ENCODE measurements around the gene LONP1.

LONP1 gene

GRCh38 chr19:5646703-5647102, 73.2 kb downstream of the LONP1 start:
- H3K4me3 ChIP-seq (ENCODE audit: low read length), result no peak overlapping the region
- no peak for TF ChIP-seq ZNF274 (IDR thresholded peaks at IDR 0.05; ENCODE audit: low read depth, low read length)

GRCh38 chr19:5645409-5645808, 74.5 kb downstream of the LONP1 start:
- no peak overlapping the region for H3K4me3 ChIP-seq (ENCODE audit: low read length)
- TF ChIP-seq ZNF274 (IDR thresholded peaks at IDR 0.05; ENCODE audit: low read depth, low read length), result no peak

- no peak overlapping the region for H3K4me3 ChIP-seq (ENCODE audit: low read length)
- TF ChIP-seq ZNF274 (IDR thresholded peaks at IDR 0.05; ENCODE audit: low read depth, low read length), result no peak
Measured at GRCh38 chr19:5644037-5644436, 75.9 kb downstream of the LONP1 start.

- no peak for TF ChIP-seq ZNF274 (IDR thresholded peaks at IDR 0.05; ENCODE audit: low read depth, low read length)
- H3K4me3 ChIP-seq (ENCODE audit: low read length), result no peak overlapping the region
Measured at GRCh38 chr19:5643060-5643459, 76.9 kb downstream of the LONP1 start.

GRCh38 chr19:5642204-5642603, 77.7 kb downstream of the LONP1 start:
- no peak overlapping the region for H3K4me3 ChIP-seq (ENCODE audit: low read length)
- TF ChIP-seq ZNF274 (IDR thresholded peaks at IDR 0.05; ENCODE audit: low read depth, low read length), result no peak
